Activated T-helper 1 cell treated with Interleukin-2 at 50 U/mL for 16 hours (primary cell): ENCODE data around the gene PTAR1.

Source experiments
- DNase-seq: peaks from one replicate; pipeline ENCODE4 v3.0.0-alpha.2; 2020; ENCODE audit warnings: low read depth

PTAR1 gene

DNA sequence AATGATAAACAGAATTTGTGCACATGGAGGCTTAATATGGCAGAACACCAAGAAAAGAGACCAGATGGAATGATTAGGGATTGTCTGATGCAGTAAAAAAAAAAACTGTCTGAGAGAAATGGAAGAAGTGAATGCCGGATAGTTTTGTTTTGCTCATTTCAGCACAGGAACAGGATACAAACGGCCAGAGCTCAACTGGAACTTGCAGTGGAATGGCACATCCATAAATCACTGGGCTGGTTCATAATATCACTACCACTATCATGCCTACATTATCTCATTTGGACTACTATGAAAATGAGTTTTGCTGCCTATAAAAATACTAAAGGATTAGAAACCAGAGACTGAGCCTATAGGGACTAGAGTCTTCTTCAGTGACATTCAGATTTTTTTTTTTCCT is 9.7 kb downstream of the PTAR1 start:
- no peak for DNase-seq

- no peak for DNase-seq
Observed at GRCh38 chr9:69748304-69748703, 11.5 kb downstream of the PTAR1 start.

- DNase-seq, result no peak
Observed at GRCh38 chr9:69746859-69747560, 12.8 kb downstream of the PTAR1 start.

DNA sequence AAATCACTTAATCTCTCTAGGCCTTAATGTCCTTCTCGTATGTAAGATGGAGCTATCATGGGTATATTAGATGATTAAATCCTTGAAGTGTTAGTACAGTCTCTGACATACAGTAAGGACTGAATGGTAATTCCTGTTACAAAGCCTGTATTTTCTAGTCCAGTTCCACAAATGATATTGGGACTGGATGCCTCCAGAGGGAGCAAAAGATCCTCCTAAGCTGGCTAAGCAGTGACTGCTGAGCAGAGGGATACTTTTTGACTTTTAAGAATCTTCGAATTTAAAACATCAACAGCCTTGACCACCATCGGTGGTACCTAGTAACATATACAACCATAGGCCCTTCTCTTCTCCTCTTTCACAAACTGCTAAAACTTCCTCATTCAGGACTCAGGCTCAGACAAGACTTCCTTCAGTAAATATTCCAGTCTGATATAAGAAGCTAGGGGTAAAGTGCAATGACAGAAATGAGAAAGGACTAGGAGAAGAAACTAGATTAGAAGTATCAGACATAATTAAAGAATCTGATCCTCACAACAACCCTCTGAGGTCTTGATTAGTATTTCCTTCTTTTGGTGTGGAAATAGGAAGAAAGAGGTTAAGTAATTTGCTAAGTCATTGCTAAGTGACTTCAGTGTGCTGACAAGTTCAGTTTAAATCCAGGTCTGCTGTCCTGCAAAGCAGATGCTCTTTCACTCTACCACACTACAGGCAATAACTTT is 13.9 kb downstream of the PTAR1 start:
- DNase-seq, result no peak

- no peak for DNase-seq
Observed at GRCh38 chr9:69744688-69745380, 15.0 kb downstream of the PTAR1 start.

DNA sequence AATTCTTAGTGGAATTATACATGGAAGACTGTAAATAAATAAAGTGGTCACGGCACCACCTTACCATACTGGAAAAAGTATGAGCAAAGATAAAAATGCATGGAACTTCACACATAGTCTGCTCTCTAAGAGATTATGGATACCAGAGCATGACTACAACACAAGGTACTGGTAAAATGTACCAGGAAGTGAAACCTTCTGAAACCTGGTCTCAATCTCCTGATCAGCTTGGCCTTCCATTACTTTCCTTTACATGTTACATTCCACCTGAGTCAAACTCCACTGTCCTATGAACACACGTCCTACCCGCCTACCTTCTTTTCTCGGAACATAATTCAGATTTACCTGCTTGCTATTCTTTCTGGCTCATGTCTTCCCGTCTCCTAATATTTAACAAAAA is 15.9 kb downstream of the PTAR1 start:
- DNase-seq, result no peak

- DNase-seq, result no peak
Observed at GRCh38 chr9:69740872-69741505, 18.8 kb downstream of the PTAR1 start.

GRCh38 chr9:69731348-69731747 is 28.5 kb downstream of the PTAR1 start:
- no peak for DNase-seq

DNA sequence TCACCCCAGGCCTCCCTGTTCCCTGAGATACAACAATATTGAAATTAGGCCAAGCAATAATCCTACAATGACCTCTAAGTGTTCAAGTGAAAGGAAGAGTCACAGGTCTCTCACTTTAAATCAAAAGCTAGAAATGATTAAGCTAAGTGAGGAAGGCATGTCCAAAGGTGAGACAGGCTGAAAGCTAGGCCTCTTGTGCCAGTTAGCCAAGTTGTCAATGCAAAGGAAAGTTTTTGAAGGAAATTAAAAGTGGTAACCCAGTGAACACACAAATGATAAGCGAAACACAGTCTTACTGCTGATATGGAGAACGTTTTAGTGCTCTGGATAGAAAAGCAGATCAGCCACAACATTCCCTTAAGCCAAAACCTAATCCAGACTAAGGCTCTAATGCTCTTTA is 39.8 kb downstream of the PTAR1 start:
- DNase-seq, result no peak

DNA sequence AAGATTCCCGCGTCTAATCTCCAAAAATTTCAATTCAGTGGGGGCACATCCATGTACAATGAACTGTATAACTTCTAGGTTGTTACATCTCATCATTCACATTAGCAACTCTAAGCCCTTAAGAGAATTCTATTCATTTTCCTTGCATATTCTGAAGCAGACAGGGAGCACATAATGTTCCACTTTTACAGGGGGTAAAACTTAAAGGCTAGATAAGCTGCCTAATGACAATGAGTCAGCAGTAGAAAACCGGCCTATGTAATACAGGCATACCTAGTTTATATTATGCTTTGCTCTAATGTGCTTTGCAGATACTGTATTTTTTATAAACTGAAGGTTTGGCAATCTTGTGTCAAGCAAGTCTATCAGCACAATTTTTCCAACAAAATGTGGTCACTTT is 40.4 kb downstream of the PTAR1 start:
- DNase-seq, result no peak

DNA sequence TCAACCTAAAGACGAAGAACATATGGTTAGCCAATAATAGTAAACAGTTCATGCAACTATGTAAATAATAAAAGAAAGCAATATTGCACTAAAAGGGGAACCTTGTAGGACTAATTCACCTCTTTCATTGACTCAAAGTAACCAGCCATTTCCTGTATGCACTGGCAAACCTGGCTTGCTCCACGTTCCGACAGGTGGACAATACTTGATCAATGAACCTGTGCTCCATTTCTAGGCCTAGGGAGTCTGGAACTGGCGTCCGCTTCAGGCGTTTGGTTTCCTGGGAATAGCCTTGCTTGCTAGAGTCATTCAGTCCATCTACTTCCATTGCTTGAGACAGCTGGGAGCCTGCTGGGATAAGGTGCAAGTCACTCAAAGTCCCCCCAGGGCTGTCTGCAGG is 41.6 kb downstream of the PTAR1 start:
- DNase-seq, result no peak

- no peak for DNase-seq
Observed at GRCh38 chr9:69715825-69716224, 44.0 kb downstream of the PTAR1 start.

- DNase-seq, result no peak
Observed at GRCh38 chr9:69715096-69715495, 44.7 kb downstream of the PTAR1 start.

GRCh38 chr9:69697475-69697874 is 62.3 kb downstream of the PTAR1 start:
- DNase-seq, result no peak

DNA sequence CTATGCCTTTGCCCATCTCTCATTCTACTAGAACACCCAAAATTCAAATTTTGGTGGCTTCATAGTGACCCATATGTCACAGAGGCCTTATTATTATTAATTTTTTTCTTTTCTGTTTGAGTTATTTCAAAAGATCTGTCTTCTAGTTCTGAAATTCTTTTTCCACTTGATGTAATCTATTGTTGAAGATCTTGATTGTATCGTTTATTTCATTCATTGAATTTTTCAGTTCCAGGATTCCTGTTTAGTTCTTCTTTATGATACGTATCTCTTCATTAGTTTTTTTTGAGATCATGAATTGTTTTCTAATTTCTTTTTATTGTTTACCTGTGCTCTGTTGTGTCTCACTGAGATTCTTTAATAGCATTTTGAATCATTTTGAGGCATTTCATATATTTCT is 63.0 kb downstream of the PTAR1 start:
- no peak for DNase-seq

GRCh38 chr9:69689991-69690538 is 69.7 kb downstream of the PTAR1 start:
- no peak for DNase-seq

DNA sequence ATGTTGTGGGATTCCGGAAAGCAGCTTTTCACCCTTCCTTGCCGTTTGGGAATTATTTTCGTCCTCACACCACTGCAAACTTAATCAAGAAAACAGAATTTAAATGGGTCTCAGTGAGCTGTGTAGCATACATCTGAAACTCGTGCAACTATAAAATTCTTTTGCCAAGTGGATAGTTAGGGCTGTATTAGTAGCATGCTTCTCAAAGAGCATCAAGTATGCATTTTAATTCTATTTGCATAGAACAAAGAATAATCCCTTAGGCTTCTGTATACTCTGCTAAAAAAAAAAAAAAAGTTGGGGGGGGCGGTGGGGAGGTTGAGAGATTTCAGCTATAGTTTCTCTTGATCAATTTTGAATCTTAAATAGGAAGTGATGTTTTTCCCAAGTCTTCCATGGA is 75.9 kb downstream of the PTAR1 start:
- DNase-seq, result no peak

DNA sequence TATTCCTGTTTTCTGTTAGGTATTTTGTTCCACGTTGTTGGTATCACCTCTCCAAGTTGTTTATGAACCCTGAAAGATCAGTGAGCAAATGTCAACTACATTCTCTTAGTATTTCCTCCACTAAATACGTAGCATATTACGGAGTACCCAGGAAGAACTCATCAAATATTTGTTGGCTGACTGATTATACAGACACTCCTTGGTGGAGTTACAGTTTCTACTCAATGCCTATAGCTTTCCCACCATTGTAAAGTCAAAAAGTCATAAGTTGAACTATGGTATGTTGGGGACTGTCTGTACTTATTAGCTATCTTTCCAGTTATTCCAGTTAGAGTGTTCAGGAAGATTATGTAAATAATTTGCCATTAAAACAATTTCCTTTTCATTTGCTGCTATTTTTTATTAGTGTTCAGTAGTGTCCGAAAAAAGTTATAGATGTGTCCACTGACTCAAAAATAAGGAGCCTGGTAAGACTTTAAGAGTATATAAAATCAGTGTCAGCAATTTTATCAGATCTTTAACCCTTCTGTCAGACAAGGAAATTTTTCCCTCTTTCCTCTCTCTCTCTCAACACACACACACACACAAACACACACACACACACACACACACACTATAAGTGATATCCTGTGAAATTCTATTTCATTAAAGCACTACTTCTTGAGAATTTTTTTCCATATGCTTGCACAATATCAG is 80.8 kb downstream of the PTAR1 start:
- no peak for DNase-seq

DNA sequence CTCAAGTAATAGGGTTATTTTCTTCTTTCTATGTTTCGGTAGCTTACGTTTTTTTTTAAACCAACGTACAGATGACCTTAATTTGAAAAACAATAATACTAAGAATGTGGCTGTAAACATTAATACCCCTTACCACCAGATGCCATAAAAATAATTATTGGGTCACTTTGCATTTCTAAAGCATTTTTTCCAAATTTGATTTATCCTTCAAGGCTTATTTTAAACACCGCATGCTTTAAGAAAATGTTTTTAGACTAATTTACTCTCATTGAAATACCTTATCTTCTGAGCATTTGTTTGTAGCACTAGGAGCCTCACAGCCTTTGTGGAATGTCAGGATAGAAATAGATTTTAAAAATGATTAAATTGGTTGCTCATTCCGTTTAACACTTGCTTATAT is 81.9 kb downstream of the PTAR1 start:
- no peak for DNase-seq

- no peak for DNase-seq
Observed at GRCh38 chr9:69675563-69675962, 84.2 kb downstream of the PTAR1 start.

- DNase-seq, result no peak
Observed at GRCh38 chr9:69674716-69675438, 84.9 kb downstream of the PTAR1 start.
